Testis (tissue), 3 donors: Measurements from ENCODE around the gene HBS1L. TPM values are rescaled to one million over a fixed set of nuclear protein-coding genes. Genes with fewer than 3 reads are reported as not detected.

Experiments used
- DNase-seq: peaks from one replicate; pipeline ENCODE4 v3.0.0-alpha.2; 2019
- H3K27ac ChIP-seq, 2 donors: fragments of 200-600 bp; sonication (generic); one replicate each; pipeline ENCODE4 v1.5.1; 2019
- H3K27me3 ChIP-seq: fragments of 200-600 bp; sonication (generic); one replicate; pipeline ENCODE4 v1.5.1; 2019
- H3K36me3 ChIP-seq: fragments of 200-600 bp; sonication (generic); one replicate; pipeline ENCODE4 v1.5.1; 2017; ENCODE audit warnings: low read depth; ENCODE audit errors: missing control alignments
- H3K4me1 ChIP-seq: fragments of 200-600 bp; sonication (generic); one replicate; pipeline ENCODE4 v1.5.1; 2019
- H3K4me3 ChIP-seq, 2 donors: fragments of 200-600 bp; sonication (generic); one replicate each; pipeline ENCODE4 v1.5.1; 2017 to 2019
- H3K9me3 ChIP-seq: fragments of 200-600 bp; sonication (generic); one replicate; pipeline ENCODE4 v1.5.1; 2017
- POLR2A ChIP-seq: fragments of 450-650 bp; IDR thresholded peaks from one replicate; pipeline ENCODE4 v1.6.1; 2017; ENCODE audit warnings: antibody characterized with exemption, mild to moderate bottlenecking, moderate library complexity
- WGBS, 2 donors: methylation state at CpG; one replicate each; pipeline ENCODE4 v1.1.5; 2018; 5-methylcytosine and 5-hydroxymethylcytosine counted together
- intact Hi-C: fragments of 100-400 bp; cut with DNase I; formaldehyde crosslinking; loops from one replicate; pipeline ENCODE4 v1.15.1; 2023; ENCODE audit warnings: low total_unique reads
- polyA plus RNA-seq: library from polyadenylated mRNA; stranded (reverse); fragments of 350-450 nt; fragmentation: Illumina TruSeq; extraction: RNeasy Lipid Tissue Mini Kit (QIAGEN cat#74804); gene quantifications from one replicate; pipeline ENCODE4 v1.2.3, GENCODE V29; 2014; ENCODE audit warnings: low read depth, low replicate concordance; ENCODE audit not compliant: insufficient read depth
- total RNA-seq, 2 donors: library from RNA; depleted of rRNA; stranded (reverse); fragments of >200 nt; gene quantifications; one replicate each; pipeline ENCODE4 v1.2.3, GENCODE V29; 2016
- TF ChIP-seq, protein P1 (sequence below), 3 experiments: fragments of 450-650 bp in 2 of 3; fragments of 200-600 bp in 1 of 3; sonication (generic) in 1 of 3; IDR thresholded peaks; one replicate each; pipeline ENCODE4 v1.5.1; 2016 to 2019; ENCODE audit warnings: antibody characterized with exemption in 3 of 3, mild to moderate bottlenecking in 2 of 3, moderate library complexity in 1 of 3

Gene HBS1L
- total and polyA plus RNA-seq, 3 donors from 2014 or later = 41.1 to 54.9 (median 51.8) TPM

DNA sequence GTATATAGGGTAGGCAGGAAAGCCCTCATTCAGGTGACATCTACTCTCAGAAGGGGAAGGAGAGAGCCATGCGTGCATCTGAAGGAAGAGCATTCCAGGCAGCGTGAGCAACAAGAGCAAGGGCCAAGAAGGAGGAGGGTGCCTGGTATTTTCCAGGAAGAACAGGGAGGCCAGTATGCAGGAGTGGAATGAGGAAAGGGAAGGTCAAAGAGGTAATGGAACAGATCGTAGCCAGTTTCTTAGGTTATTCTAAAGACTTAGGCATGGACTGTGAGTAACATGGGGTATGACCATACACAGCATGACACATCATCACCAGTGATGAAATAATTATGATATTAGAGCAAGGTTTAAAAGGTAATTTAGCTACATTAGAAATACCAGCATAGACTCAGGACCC is 128.8 kb downstream of the HBS1L start:
- H3K27ac ChIP-seq = no peak overlapping the region
- intact Hi-C loops = no loop called here
- H3K9me3 ChIP-seq = no peaks in the 10 kb centered on the region
- no peaks in the 10 kb centered on the region for H3K27me3 ChIP-seq
- no peak overlapping the region for H3K4me3 ChIP-seq
- WGBS, 2 donors = 77 to 81% methylated on average over 3 of the region's 3 CpGs
- no peak for TF ChIP-seq POLR2A
- TF ChIP-seq, protein P1, sequence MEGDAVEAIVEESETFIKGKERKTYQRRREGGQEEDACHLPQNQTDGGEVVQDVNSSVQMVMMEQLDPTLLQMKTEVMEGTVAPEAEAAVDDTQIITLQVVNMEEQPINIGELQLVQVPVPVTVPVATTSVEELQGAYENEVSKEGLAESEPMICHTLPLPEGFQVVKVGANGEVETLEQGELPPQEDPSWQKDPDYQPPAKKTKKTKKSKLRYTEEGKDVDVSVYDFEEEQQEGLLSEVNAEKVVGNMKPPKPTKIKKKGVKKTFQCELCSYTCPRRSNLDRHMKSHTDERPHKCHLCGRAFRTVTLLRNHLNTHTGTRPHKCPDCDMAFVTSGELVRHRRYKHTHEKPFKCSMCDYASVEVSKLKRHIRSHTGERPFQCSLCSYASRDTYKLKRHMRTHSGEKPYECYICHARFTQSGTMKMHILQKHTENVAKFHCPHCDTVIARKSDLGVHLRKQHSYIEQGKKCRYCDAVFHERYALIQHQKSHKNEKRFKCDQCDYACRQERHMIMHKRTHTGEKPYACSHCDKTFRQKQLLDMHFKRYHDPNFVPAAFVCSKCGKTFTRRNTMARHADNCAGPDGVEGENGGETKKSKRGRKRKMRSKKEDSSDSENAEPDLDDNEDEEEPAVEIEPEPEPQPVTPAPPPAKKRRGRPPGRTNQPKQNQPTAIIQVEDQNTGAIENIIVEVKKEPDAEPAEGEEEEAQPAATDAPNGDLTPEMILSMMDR (IDR thresholded peaks at IDR 0.05) = no peak
- DNase-seq = no peak
- peaks cover 5% of the 10 kb centered on the region for H3K4me1 ChIP-seq
- H3K36me3 ChIP-seq = no peaks in the 10 kb centered on the region

DNA sequence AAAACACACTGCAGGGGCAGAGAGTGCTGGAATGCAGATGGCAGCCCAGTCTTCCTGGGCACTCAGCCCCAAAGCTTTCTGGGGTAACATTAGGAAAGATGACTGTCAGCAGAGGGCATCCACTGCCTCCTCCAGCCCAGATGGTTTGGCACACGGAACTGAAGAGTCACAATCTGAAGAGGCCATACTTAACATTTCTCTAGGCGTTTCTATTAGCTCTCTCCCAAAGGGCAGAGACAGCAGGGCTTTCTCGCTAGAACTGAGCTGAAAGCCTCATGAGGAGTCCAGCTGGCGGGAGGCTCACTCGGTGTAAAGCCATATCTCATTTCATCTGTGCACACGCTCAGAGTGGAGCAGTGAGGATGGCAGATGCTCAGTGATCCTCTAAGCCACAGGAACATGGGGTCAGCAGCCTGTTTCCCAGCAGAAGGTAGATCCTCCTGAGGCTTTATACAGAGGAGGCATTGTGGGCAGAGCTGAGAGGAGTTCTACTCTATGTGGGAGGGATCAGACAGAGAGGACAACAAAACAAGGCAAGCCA is 132.8 kb downstream of the HBS1L start:
- peaks cover 5% of the 10 kb centered on the region for H3K4me1 ChIP-seq
- no peak overlapping the region for H3K4me3 ChIP-seq
- no peaks in the 10 kb centered on the region for H3K9me3 ChIP-seq
- no peak for TF ChIP-seq POLR2A
- TF ChIP-seq, protein P1 (IDR thresholded peaks at IDR 0.05) = no peak
- H3K36me3 ChIP-seq = no peaks in the 10 kb centered on the region
- WGBS, 2 donors = 45 to 55% methylated on average over 6 of the region's 6 CpGs
- H3K27me3 ChIP-seq = no peaks in the 10 kb centered on the region
- intact Hi-C loops = no loop called here
- H3K27ac ChIP-seq = no peak overlapping the region
- DNase-seq = no peak

DNA sequence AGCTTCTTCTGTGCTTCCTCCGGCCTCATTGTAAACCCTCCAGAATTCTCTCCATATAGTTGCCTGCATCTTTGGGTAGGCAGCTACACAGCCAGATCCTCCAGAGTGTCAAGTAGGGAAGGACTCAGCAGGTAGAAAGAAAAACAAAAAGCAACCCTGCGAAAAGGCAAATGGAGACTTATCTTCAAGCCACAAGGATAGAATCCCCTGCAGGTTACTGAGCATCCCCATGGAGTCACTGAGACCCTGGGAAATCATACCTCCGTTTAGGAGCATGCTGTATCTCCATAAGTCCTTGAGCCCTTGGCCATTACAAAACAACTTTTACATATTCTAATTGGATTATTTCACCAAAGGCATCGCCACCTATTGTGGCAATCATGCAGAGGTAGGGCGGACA is 133.3 kb downstream of the HBS1L start:
- Histone ChIP-seq H3K36me3 (no peaks in the 10 kb centered on the region), H3K4me3 (no peak overlapping the region), H3K9me3 (no peaks in the 10 kb centered on the region), H3K27me3 (no peaks in the 10 kb centered on the region), H3K4me1 (peaks cover 5% of the 10 kb centered on the region), H3K27ac (no peak overlapping the region)
- WGBS, 2 donors = 88 to 93% methylated on average over 5 of the region's 5 CpGs
- TF ChIP-seq, protein P1 (IDR thresholded peaks at IDR 0.05) = no peak
- TF ChIP-seq POLR2A = no peak
- no peak for DNase-seq
- intact Hi-C loops = no loop called here

- no peak overlapping the region for H3K4me3 ChIP-seq
- TF ChIP-seq, protein P1 (IDR thresholded peaks at IDR 0.05) = no peak
- no peak for TF ChIP-seq POLR2A
- no peaks in the 10 kb centered on the region for H3K36me3 ChIP-seq
- WGBS, 2 donors = 79 to 80% methylated on average over 2 of the region's 2 CpGs
- no peaks in the 10 kb centered on the region for H3K27me3 ChIP-seq
- no peak for DNase-seq
- intact Hi-C loops = no loop called here
- no peaks in the 10 kb centered on the region for H3K9me3 ChIP-seq
- no peak overlapping the region for H3K27ac ChIP-seq
- peaks cover 5% of the 10 kb centered on the region for H3K4me1 ChIP-seq
Observed at GRCh38 chr6:134920422-134920821, 134.2 kb downstream of the HBS1L start.

DNA sequence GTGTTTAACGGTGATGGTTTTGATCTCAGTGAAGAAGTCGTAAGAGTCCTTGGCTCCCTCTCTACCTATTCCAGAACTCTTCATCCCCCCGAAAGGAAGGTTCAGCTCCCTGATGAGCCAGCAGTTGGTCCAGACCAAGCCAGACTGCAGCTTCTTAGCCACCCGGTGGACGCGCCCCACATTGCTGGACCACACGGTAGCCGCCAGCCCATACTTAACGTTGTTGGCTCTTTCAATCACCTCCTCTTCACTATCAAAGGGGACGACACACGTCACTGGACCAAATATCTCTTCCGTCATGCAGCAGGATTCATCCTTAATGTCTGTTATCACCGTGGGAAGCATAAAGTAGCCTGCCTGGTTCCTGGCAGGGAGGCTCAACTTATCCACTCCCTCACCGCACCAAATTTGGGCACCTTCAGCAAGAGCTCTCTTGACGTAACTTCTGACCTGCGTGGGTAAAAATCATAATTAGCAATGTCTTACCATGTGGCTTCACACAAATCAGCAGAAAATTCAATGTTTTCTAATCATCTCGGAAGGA is 136.1 kb downstream of the HBS1L start:
- Histone ChIP-seq H3K4me1 (peaks cover 5% of the 10 kb centered on the region), H3K27me3 (no peaks in the 10 kb centered on the region), H3K9me3 (no peaks in the 10 kb centered on the region), H3K27ac (no peak overlapping the region), H3K4me3 (no peak overlapping the region), H3K36me3 (no peaks in the 10 kb centered on the region)
- intact Hi-C loops = no loop called here
- no peak for DNase-seq
- 81 to 84% methylated on average over 17 of the region's 17 CpGs for WGBS, 2 donors
- TF ChIP-seq, protein P1 (IDR thresholded peaks at IDR 0.05) = no peak
- TF ChIP-seq POLR2A = no peak
